ENCODE data around the gene GPHN.

- TF ChIP-seq EZH2 (IDR thresholded peaks at IDR 0.05): no peak
- no peak for TF ChIP-seq POLR2AphosphoS5 (IDR thresholded peaks at IDR 0.05; ENCODE audit: borderline replicate concordance, low read depth, low read length)
- TF ChIP-seq FOXP2 (optimal IDR thresholded peaks at IDR 0.05; ENCODE audit: control extremely low read depth, extremely low read length, insufficient read depth): no peak
Observed at GRCh38 chr14:67166450-67166853, 658.5 kb downstream of the GPHN start.
